ENCODE results near the gene ATG14. TPM values are rescaled to one million over a fixed set of nuclear protein-coding genes. Genes with fewer than 3 reads are reported as not detected.

ATG14 gene
- total RNA-seq, 4 donors from 2014 or later: 10.3 to 18.9 (median 13.9) TPM

DNA sequence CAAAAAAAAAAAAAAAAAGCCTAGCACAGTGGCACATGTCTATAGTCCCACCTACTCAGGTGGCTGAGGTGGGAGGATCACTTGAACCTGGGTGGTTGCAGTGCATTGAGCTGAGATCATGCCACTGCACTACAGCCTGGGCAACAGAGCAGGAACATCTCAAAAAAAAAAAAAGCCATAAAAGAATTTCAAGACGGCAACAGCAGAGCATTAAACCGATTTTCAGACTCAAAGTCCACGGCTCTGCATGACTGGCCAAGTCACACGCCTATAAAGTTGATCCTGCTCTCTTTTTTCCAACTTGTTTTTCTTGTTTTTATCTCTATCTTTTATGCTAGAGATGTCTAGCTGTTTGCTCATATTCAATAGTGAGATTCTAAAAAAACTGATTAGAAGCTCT is 95.1 kb downstream of the ATG14 start:
- peaks cover 0 to 9% (median 5%) of the 10 kb centered on the region in 4 donors for H3K9me3 ChIP-seq
- H3K36me3 ChIP-seq: no peaks in the 10 kb centered on the region
- no peak for TF ChIP-seq POLR2A (IDR thresholded peaks at IDR 0.05)
- TF ChIP-seq, protein P1, sequence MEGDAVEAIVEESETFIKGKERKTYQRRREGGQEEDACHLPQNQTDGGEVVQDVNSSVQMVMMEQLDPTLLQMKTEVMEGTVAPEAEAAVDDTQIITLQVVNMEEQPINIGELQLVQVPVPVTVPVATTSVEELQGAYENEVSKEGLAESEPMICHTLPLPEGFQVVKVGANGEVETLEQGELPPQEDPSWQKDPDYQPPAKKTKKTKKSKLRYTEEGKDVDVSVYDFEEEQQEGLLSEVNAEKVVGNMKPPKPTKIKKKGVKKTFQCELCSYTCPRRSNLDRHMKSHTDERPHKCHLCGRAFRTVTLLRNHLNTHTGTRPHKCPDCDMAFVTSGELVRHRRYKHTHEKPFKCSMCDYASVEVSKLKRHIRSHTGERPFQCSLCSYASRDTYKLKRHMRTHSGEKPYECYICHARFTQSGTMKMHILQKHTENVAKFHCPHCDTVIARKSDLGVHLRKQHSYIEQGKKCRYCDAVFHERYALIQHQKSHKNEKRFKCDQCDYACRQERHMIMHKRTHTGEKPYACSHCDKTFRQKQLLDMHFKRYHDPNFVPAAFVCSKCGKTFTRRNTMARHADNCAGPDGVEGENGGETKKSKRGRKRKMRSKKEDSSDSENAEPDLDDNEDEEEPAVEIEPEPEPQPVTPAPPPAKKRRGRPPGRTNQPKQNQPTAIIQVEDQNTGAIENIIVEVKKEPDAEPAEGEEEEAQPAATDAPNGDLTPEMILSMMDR (IDR thresholded peaks at IDR 0.05): no peak
- peak overlapping the region in 1 of 4 donors; percentile 0 for H3K4me3 ChIP-seq
- peak in 2 of 3 donors; percentile 63 to 70 for DNase-seq
- peaks cover 0 to 22% (median 0%) of the 10 kb centered on the region in 4 donors for H3K4me1 ChIP-seq
- H3K27me3 ChIP-seq: no peaks in the 10 kb centered on the region
- H3K27ac ChIP-seq: peak overlapping the region in 2 of 4 donors; percentile 67 to 83

Small RNAs within 50 kb of the gene (small RNA-seq; reads per million reads assigned to genes)
- 0 reads per million in 2 donors for gene AL356801.1

Other genes starting within 250 kb of the ATG14 start
- 1 to 10 TPM; 2.1 to 9.9 (median 4.4) TPM for gene DLGAP5, start 220.2 kb downstream of the ATG14 start, total RNA-seq
- 10 to 100 TPM; 28.1 to 75.3 (median 43.1) TPM for gene FBXO34, start 140.4 kb downstream of the ATG14 start, total RNA-seq
- gene TBPL2, start 28.8 kb upstream of the ATG14 start, total RNA-seq: not detected
- 100 to 1,000 TPM in 2 of 4 donors, 10 to 100 TPM in 2; 81.2 to 193 (median 106) TPM for gene KTN1, start 168.4 kb upstream of the ATG14 start, total RNA-seq

Measured in Peyer's patch (tissue), 4 donors.